HL-60 (cell line): Measurements from ENCODE around the gene ZNRF4.
"Not testable (repeated sequence)": the region's sequence is repeated elsewhere in the genome, so short reads cannot be mapped to it uniquely, and the experiment has no call there.

Experiments
- CTCF ChIP-seq: IDR thresholded peaks from one replicate; pipeline ENCODE4 v1.5.1; 2011; ENCODE audit warnings: low read length, control low read depth, inconsistent platforms; ENCODE audit not compliant: insufficient read depth
- GABPA ChIP-seq: IDR thresholded peaks from 2 replicates; pipeline ENCODE4 v1.6.1; 2012; ENCODE audit warnings: low read depth
- POLR2AphosphoS5 ChIP-seq: IDR thresholded peaks from 2 replicates; pipeline ENCODE4 v1.6.1; 2012; ENCODE audit warnings: low read depth
- REST ChIP-seq: IDR thresholded peaks from 2 replicates; pipeline ENCODE4 v1.6.1; 2012; ENCODE audit warnings: low read depth; ENCODE audit not compliant: insufficient replicate concordance
- SPI1 ChIP-seq: IDR thresholded peaks from 2 replicates; pipeline ENCODE4 v1.6.1; 2012; ENCODE audit warnings: low read depth, mild to moderate bottlenecking, borderline replicate concordance

- TF ChIP-seq CTCF, GABPA, REST, POLR2AphosphoS5, SPI1: not testable (repeated sequence)
Observed at GRCh38 chr19:5485658-5486057, 30.4 kb downstream of the ZNRF4 start.
